OCI-LY7 (cell line): ENCODE measurements around the gene GRN. TPM values are rescaled to one million over a fixed set of nuclear protein-coding genes. Genes with fewer than 3 reads are reported as not detected.
"Not testable (repeated sequence)": the region's sequence is repeated elsewhere in the genome, so short reads cannot be mapped to it uniquely, and the experiment has no call there.

Experiments
- BruUV-seq: library from RNA; stranded (reverse); fragments of 400-500 nt; replicated peaks from 2 replicates; lab custom pipeline; 2021; lab: Mats Ljungman, UMichigan
- CTCF ChIA-PET: fragments of 300-600 bp; sonication (Branson Sonifier 250); formaldehyde crosslinking; loops from one replicate; lab custom pipeline; 2022; ENCODE audit warnings: antibody characterized with exemption; ENCODE audit not compliant: unreplicated experiment; lab: Charles Lee
- POLR2A ChIA-PET: fragments of 300-600 bp; sonication (Branson Sonifier 250); formaldehyde crosslinking; loops from one replicate; lab custom pipeline; 2022; ENCODE audit warnings: antibody characterized with exemption; lab: Charles Lee
- DNase-seq: peaks from one replicate; pipeline ENCODE4 v3.0.0-alpha.2; 2015; ENCODE audit warnings: low spot score
- H2AFZ ChIP-seq: fragments of 200-600 bp; sonication (generic), shearing (Covaris generic); 2 replicates; pipeline ENCODE4 v1.6.1; 2014; ENCODE audit warnings: mild to moderate bottlenecking, antibody characterized with exemption, low read length, moderate library complexity
- H3K27ac ChIP-seq: fragments of 200-600 bp; sonication (generic); 2 replicates; pipeline ENCODE4 v1.5.1; 2014; ENCODE audit warnings: mixed run types, low read depth, mild to moderate bottlenecking, moderate library complexity, low read length, inconsistent platforms; ENCODE audit not compliant: poor library complexity, severe bottlenecking
- H3K36me3 ChIP-seq: fragments of 200-600 bp; sonication (generic); 2 replicates; pipeline ENCODE4 v1.6.1; 2014; ENCODE audit warnings: mild to moderate bottlenecking, antibody characterized with exemption, low read length, moderate library complexity, mixed read lengths; ENCODE audit not compliant: insufficient read depth
- H3K4me1 ChIP-seq: fragments of 200-600 bp; sonication (generic); 2 replicates; pipeline ENCODE4 v1.5.1; 2014; ENCODE audit warnings: mild to moderate bottlenecking, low read length; ENCODE audit not compliant: insufficient read depth, poor library complexity, severe bottlenecking
- H3K4me2 ChIP-seq: fragments of 200-600 bp; sonication (generic); 2 replicates; pipeline ENCODE4 v1.6.1; 2014; ENCODE audit warnings: mild to moderate bottlenecking, low read length
- H3K4me3 ChIP-seq: fragments of 200-600 bp; sonication (generic); 2 replicates; pipeline ENCODE4 v1.5.1; 2014; ENCODE audit warnings: mild to moderate bottlenecking, low read depth, low read length; ENCODE audit not compliant: poor library complexity, severe bottlenecking
- H3K79me2 ChIP-seq: fragments of 200-600 bp; sonication (generic); 2 replicates; pipeline ENCODE4 v1.6.1; 2016; ENCODE audit warnings: low read depth, mild to moderate bottlenecking, low read length, moderate library complexity, mixed read lengths; ENCODE audit not compliant: insufficient read depth
- H3K9me2 ChIP-seq: fragments of 200-600 bp; sonication (generic); 2 replicates; pipeline ENCODE4 v1.6.1; 2016; ENCODE audit warnings: mild to moderate bottlenecking, low read length, mixed read lengths; ENCODE audit not compliant: insufficient read depth
- H3K9me3 ChIP-seq: fragments of 200-600 bp; sonication (generic); 2 replicates; pipeline ENCODE4 v1.6.1; 2014; ENCODE audit warnings: mild to moderate bottlenecking, mixed run types, low read length, mixed read lengths
- H4K20me1 ChIP-seq: fragments of 200-600 bp; sonication (generic); 2 replicates; pipeline ENCODE4 v1.6.1; 2014; ENCODE audit warnings: mild to moderate bottlenecking, antibody characterized with exemption, low read length, moderate library complexity, mixed read lengths; ENCODE audit not compliant: insufficient read depth
- CTCF ChIP-seq: fragments of 200-600 bp; sonication (generic); conservative IDR thresholded peaks from 2 replicates; pipeline ENCODE4 v1.5.1; 2014; ENCODE audit warnings: mild to moderate bottlenecking, antibody characterized with exemption, low read length, moderate library complexity, mixed read lengths
- EZH2phosphoT487 ChIP-seq: fragments of 200-600 bp; sonication (generic); IDR thresholded peaks from 2 replicates; pipeline ENCODE4 v1.6.1; 2018; ENCODE audit warnings: low read depth, borderline replicate concordance, mild to moderate bottlenecking, mixed run types, antibody characterized with exemption, low read length, moderate library complexity, mixed read lengths
- intact Hi-C: fragments of 100-400 bp; cut with micrococcal nuclease; formaldehyde crosslinking; loops from one replicate; pipeline ENCODE4 v1.10.0; 2022; ENCODE audit not compliant: unreplicated experiment
- total RNA-seq, 2 experiments: library from RNA; depleted of rRNA in 1 of 2; stranded (reverse); fragments of >200 nt in 1 of 2; shearing (Covaris generic) in 1 of 2; gene quantifications; 2 replicates each; pipeline ENCODE4 v1.2.3, GENCODE V29; 2014 to 2022

The GRN gene
- total RNA-seq, 2 experiments from 2014 or later: 203 to 247 TPM

- Histone ChIP-seq H3K36me3 (peaks cover 17% of the 10 kb centered on the region), H3K79me2 (peaks cover 24% of the 10 kb centered on the region; the same call in 1 of the 2 replicates), H2AFZ (peak overlapping the region; percentile 12; the same call in 1 of the 2 replicates), H3K4me2 (peak overlapping the region; percentile 97), H3K4me1 (peaks cover 58% of the 10 kb centered on the region), H3K4me3 (peak overlapping the region; percentile 91), H3K9me3 (no peaks in the 10 kb centered on the region), H4K20me1 (no peaks in the 10 kb centered on the region), H3K9me2 (no peaks in the 10 kb centered on the region), H3K27ac (peak overlapping the region; percentile 90)
- intact Hi-C loops: loop anchor here (1.0 to 5.0 kb wide), 4 partner anchors 129 to 273 kb away; partner anchors contain the start of genes G6PC3 and HROB
- CTCF ChIA-PET: interaction anchor here (1.0 to 2.0 kb wide), 5 partner anchors 10 to 135 kb away, joined by 3 to 8 read pairs (median 6); no protein-coding TSS in a partner anchor
- TF ChIP-seq CTCF (peak; percentile 93), EZH2phosphoT487 (no peak)
- BruUV-seq: TSS peak; percentile 76
- peak; percentile 71 for DNase-seq
- POLR2A ChIA-PET: interaction anchor here (0.6 to 1.7 kb wide), 2 partner anchors 10 to 99 kb away, joined by 10 to 11 read pairs; no protein-coding TSS in a partner anchor
Observed at GRCh38 chr17:44345454-44346026, 438 bp downstream of the GRN start.

DNA sequence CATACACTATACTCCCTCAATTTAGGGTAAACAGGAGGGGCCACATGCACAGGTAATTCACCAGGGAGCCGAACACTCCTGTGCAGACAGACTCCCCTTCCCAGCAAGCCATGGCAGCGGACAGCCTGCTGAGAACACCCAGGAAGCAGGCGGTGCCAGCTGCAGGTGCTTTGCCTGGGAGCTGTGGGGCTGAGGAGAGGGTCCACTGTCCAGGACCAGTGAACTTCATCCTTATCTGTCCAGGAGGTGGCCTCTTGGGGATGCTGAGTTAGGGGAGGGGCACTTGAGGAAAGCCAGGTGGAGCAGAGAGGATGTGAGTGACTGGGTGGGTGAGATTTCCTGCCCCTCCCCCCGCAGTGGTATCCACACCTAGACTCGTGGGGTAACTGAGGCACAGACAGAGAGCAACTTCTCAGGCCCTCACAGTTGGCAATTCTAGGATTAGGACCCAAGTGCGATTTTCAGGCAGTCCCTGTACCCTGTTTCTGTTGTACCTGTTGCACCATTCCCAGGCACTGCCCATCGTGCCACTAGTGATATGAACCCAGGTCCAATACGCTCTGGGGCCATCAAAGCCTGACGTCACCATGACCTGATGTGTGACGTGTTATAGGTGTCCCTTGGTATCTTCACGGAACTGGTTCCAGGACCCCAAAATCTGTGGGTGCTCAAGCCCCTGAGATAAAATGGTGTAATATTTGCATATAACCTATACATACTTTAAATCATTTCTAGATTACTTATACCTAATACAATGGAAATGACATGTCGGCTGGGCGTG, 1.2 kb downstream of the GRN start:
- intact Hi-C loops: loop anchor here (5.0 kb wide), 2 partner anchors 204 to 274 kb away; partner anchors contain the start of genes G6PC3 and HROB
- H3K79me2 ChIP-seq: peaks cover 24% of the 10 kb centered on the region; the same call in 1 of the 2 replicates
- no TSS peak for BruUV-seq

GRCh38 chr17:44347206-44348055, 2.3 kb downstream of the GRN start:
- not testable (repeated sequence) for H2AFZ ChIP-seq, BruUV-seq, H3K9me3 ChIP-seq, H4K20me1 ChIP-seq, H3K9me2 ChIP-seq
- H3K27ac ChIP-seq: peak overlapping the region; percentile 90
- H3K79me2 ChIP-seq: peaks cover 24% of the 10 kb centered on the region; the same call in 1 of the 2 replicates
- peak; percentile 64 for DNase-seq
- ChIA-PET POLR2A (interaction anchor here (0.6 to 1.2 kb wide), 9 partner anchors 9 to 185 kb away, joined by 3 to 7 read pairs (median 4); partner anchors contain the start of gene FAM171A2), CTCF (interaction anchor here (0.9 to 1.0 kb wide), 3 partner anchors 14 to 21 kb away, joined by 3 read pairs; no protein-coding TSS in a partner anchor)
- peak overlapping the region; percentile 97 for H3K4me2 ChIP-seq
- peak overlapping the region; percentile 91 for H3K4me3 ChIP-seq
- intact Hi-C loops: loop anchor here (1.0 to 5.0 kb wide), 3 partner anchors 21 to 275 kb away; partner anchors contain the start of genes G6PC3 and HROB
- H3K36me3 ChIP-seq: peaks cover 36% of the 10 kb centered on the region
- H3K4me1 ChIP-seq: peaks cover 63% of the 10 kb centered on the region

More for the DNA sequence above, 1.2 kb downstream of the GRN start:
- Histone ChIP-seq H3K4me2 (peak overlapping the region; percentile 97), H3K27ac (peak overlapping the region; percentile 90), H3K4me3 (peak overlapping the region; percentile 91), H3K9me3 (no peaks in the 10 kb centered on the region), H3K36me3 (peaks cover 24% of the 10 kb centered on the region), H2AFZ (no peak overlapping the region; the same call in 1 of the 2 replicates), H3K4me1 (peaks cover 63% of the 10 kb centered on the region), H3K9me2 (no peaks in the 10 kb centered on the region), H4K20me1 (no peaks in the 10 kb centered on the region)
- CTCF ChIA-PET: interaction anchor here (1.0 to 2.0 kb wide), 5 partner anchors 11 to 136 kb away, joined by 3 to 8 read pairs (median 6); no protein-coding TSS in a partner anchor
- TF ChIP-seq CTCF (peak; percentile 31), EZH2phosphoT487 (no peak)
- no peak for DNase-seq
- POLR2A ChIA-PET: interaction anchor here (0.6 to 1.7 kb wide), 2 partner anchors 11 to 100 kb away, joined by 10 to 11 read pairs; no protein-coding TSS in a partner anchor
